HepG2 (cell line): ENCODE results near the gene CUL9. TPM values are rescaled to one million over a fixed set of nuclear protein-coding genes. Genes with fewer than 3 reads are reported as not detected.

Experiments used
- ATAC-seq: fragments of 200-7000 bp; cut with Tn5 transposase; 3 replicates; pipeline ENCODE4 v1.9.1; 2020; ENCODE audit warnings: mild to moderate bottlenecking, moderate library complexity
- BruUV-seq: library from RNA; stranded (reverse); fragments of 400-500 nt; replicated peaks from 2 replicates; lab custom pipeline; 2021; lab: Mats Ljungman, UMichigan
- CTCF ChIA-PET: fragments of 300-600 bp; formaldehyde crosslinking; extraction: SDS; loops from one replicate; lab custom pipeline; 2021; ENCODE audit warnings: low total read pairs, inconsistent platforms, low intra/inter-chr PET ratio; lab: Yijun Ruan, JAX
- POLR2A ChIA-PET: fragments of 350-600 bp; sonication (Branson Sonifier 250); formaldehyde crosslinking; loops from one replicate; lab custom pipeline; 2020; ENCODE audit warnings: antibody characterized with exemption, inconsistent platforms; lab: Yijun Ruan, JAX
- DNase-seq: peaks from one replicate; pipeline ENCODE4 v3.0.0-alpha.2; 2015; ENCODE audit warnings: low spot score
- FAIRE-seq: peaks from 3 replicates; lab custom pipeline; 2011; peaks lifted over from hg19 to GRCh38; lab: Jason Lieb, UNC
- H2AFZ ChIP-seq: one replicate; pipeline ENCODE4 v1.6.1; 2011; ENCODE audit warnings: low read length, inconsistent platforms
- H3K27ac ChIP-seq: fragments of 300-600 bp; 3 replicates; pipeline ENCODE4 v1.8.0; 2011; ENCODE audit warnings: mixed run types, mild to moderate bottlenecking, mixed read lengths, low read length, inconsistent platforms; ENCODE audit not compliant: insufficient read depth; ENCODE audit errors: extremely low read length
- H3K27me3 ChIP-seq, 2 experiments: fragments of 200-600 bp in 1 of 2; 2 replicates in 1 of 2; 3 replicates in 1 of 2; pipeline versions ENCODE4 v1.6.0 to v1.8.0; 2011; ENCODE audit warnings: low read length in 2 of 2, mild to moderate bottlenecking in 2 of 2, moderate library complexity in 2 of 2, inconsistent platforms in 1 of 2; ENCODE audit not compliant: insufficient read depth in 2 of 2, control insufficient read depth in 1 of 2
- H3K36me3 ChIP-seq, 2 experiments: fragments of 200-600 bp in 1 of 2; replicated peaks in 1 of 2; 2 replicates in 1 of 2; 3 replicates in 1 of 2; pipeline versions ENCODE4 v1.5.1 to v1.8.0; 2011; ENCODE audit warnings: low read length in 2 of 2, inconsistent platforms in 1 of 2; ENCODE audit not compliant: insufficient read depth in 2 of 2, control insufficient read depth in 1 of 2
- H3K4me1 ChIP-seq: 2 replicates; pipeline ENCODE4 v1.5.1; 2012; ENCODE audit warnings: low read length, inconsistent platforms; ENCODE audit not compliant: insufficient read depth
- H3K4me2 ChIP-seq: 2 replicates; pipeline ENCODE4 v1.6.0; 2011; ENCODE audit warnings: low read depth, low read length, inconsistent platforms
- H3K4me3 ChIP-seq, 3 experiments: fragments of 200-600 bp in 1 of 3; sonication (generic), shearing (Covaris generic) in 1 of 3; replicated peaks in 1 of 3; 2 replicates each; pipeline ENCODE4 v1.5.1; 2011 to 2016; ENCODE audit warnings: low read length in 3 of 3, inconsistent platforms in 2 of 3, low read depth in 2 of 3, mild to moderate bottlenecking in 2 of 3, control low read depth in 1 of 3, mixed read lengths in 1 of 3; ENCODE audit not compliant: insufficient read depth in 1 of 3
- H3K79me2 ChIP-seq: one replicate; pipeline ENCODE4 v1.6.1; 2011; ENCODE audit warnings: low read length, inconsistent platforms; ENCODE audit not compliant: insufficient read depth
- H3K9ac ChIP-seq: 2 replicates; pipeline ENCODE4 v1.6.0; 2011; ENCODE audit warnings: mild to moderate bottlenecking, low read depth, low read length, inconsistent platforms; ENCODE audit not compliant: insufficient read depth
- H3K9me3 ChIP-seq: 2 replicates; pipeline ENCODE4 v1.5.1; 2012; ENCODE audit warnings: mild to moderate bottlenecking, low read length
- H4K20me1 ChIP-seq: 2 replicates; pipeline ENCODE4 v1.6.0; 2011; ENCODE audit warnings: inconsistent platforms, mild to moderate bottlenecking, low read length, moderate library complexity; ENCODE audit not compliant: insufficient read depth
- RXRA ChIP-seq: sonication (generic); formaldehyde crosslinking; IDR thresholded peaks from 2 replicates; pipeline ENCODE4 v1.5.1; 2020; ENCODE audit warnings: missing genetic modification reagents
- SP1 ChIP-seq, 2 experiments: fragments of 450-650 bp in 1 of 2; sonication (generic) in 1 of 2; formaldehyde crosslinking in 1 of 2; IDR thresholded peaks; 2 replicates each; pipeline versions ENCODE4 v1.4.0 to v1.6.1; 2016 to 2020; ENCODE audit warnings: missing genetic modification reagents in 1 of 2
- ZNF574 ChIP-seq: sonication (generic); formaldehyde crosslinking; IDR thresholded peaks from 2 replicates; pipeline ENCODE4 v1.4.0; 2020; ENCODE audit warnings: missing genetic modification reagents
- WGBS: methylation state at CpG from one replicate; pipeline ENCODE4 v1.1.6; 2017; ENCODE audit warnings: low lambda C conversion rate; 5-methylcytosine and 5-hydroxymethylcytosine counted together
- in situ Hi-C: cut with HindIII; loops from 2 replicates; pipeline ENCODE4 v1.10.0; 2017; ENCODE audit warnings: low pct_unique_long_range_greater_than_20kb; ENCODE audit not compliant: extremely low pct_ligation_motif_present
- intact Hi-C: fragments of 100-400 bp; cut with micrococcal nuclease; formaldehyde crosslinking; loops from one replicate; pipeline ENCODE4 v1.10.0; 2022; ENCODE audit not compliant: unreplicated experiment
- polyA plus RNA-seq, 8 experiments: library from polyadenylated mRNA; depleted of rRNA in 3 of 8; stranded (reverse) in 7 of 8; unstranded in 1 of 8; fragments of >200 nt; fragmentation: Illumina TruSeq in 4 of 8; extraction: Trizol in 4 of 8; gene quantifications; 2 replicates each; pipeline versions ENCODE4 v1.2.1 to v1.2.3, GENCODE V29; 2011 to 2016; ENCODE audit warnings: low read depth in 4 of 8, missing spikeins in 1 of 8, mixed read lengths in 1 of 8; ENCODE audit not compliant: insufficient read depth in 1 of 8
- total RNA-seq, 5 experiments: library from RNA; depleted of rRNA; stranded (reverse); fragments of >200 nt; fragmentation: Illumina TruSeq; extraction: Trizol; gene quantifications; 2 replicates each; pipeline ENCODE4 v1.2.3, GENCODE V29; 2016; ENCODE audit warnings: low read depth in 1 of 5

CUL9 gene
- total and polyA plus RNA-seq, 2 of the 13 experiments (the other 11 are each of a cell fraction or from before 2014, with no cell fraction given), result 11.4 to 13.7 TPM

GRCh38 chr6:43255408-43256054, 73.5 kb downstream of the CUL9 start:
- TF ChIP-seq ZNF574 (CRISPR knock-in tag) (0 out of 2 replicates have a peak, but pooled peaks have one; percentile 14), RXRA (peak; percentile 30; the same call in 1 of the 2 replicates), SP1 (IDR thresholded peaks at IDR 0.05) (no peak), SP1 (CRISPR knock-in tag; IDR thresholded peaks at IDR 0.05) (no peak)
- DNase-seq, result no peak
- no peak overlapping the region for H2AFZ ChIP-seq
- H3K9me3 ChIP-seq, result no peaks in the 10 kb centered on the region
- no peak for FAIRE-seq
- peaks cover 23 to 73% of the 10 kb centered on the region in 2 experiments for H3K27me3 ChIP-seq
- POLR2A ChIA-PET, result no interaction called here
- in situ Hi-C loops, result no loop called here
- H3K4me2 ChIP-seq, result no peak overlapping the region
- peaks cover 43% of the 10 kb centered on the region for H3K4me1 ChIP-seq
- WGBS, result 38% methylated on average over 6 of the region's 11 CpGs
- H3K4me3 ChIP-seq, result peak overlapping the region in 1 of 3 experiments; percentile 3; a peak in 1 of 6 replicates
- no peak overlapping the region for H3K27ac ChIP-seq
- CTCF ChIA-PET, result no interaction called here
- no peaks in the 10 kb centered on the region for H3K79me2 ChIP-seq
- no peaks in the 10 kb centered on the region for H4K20me1 ChIP-seq
- intact Hi-C loops, result no loop called here
- ATAC-seq, result no peak
- H3K9ac ChIP-seq, result no peak overlapping the region
- no peaks in the 10 kb centered on the region for H3K36me3 ChIP-seq
- BruUV-seq, result no TSS peak
